Endothelial cell of umbilical vein (primary cell): ENCODE results near the gene L3MBTL4. TPM values are rescaled to one million over a fixed set of nuclear protein-coding genes. Genes with fewer than 3 reads are reported as not detected.

Source experiments
- BruUV-seq: library from RNA; stranded (reverse); fragments of 400-500 nt; replicated peaks from 2 replicates; lab custom pipeline; 2021; lab: Mats Ljungman, UMichigan
- CTCF ChIA-PET: fragments of 300-600, 350-600 bp; sonication (Branson Sonifier 250); formaldehyde crosslinking; loops from one replicate; lab custom pipeline; 2021; ENCODE audit warnings: antibody characterized with exemption, inconsistent platforms; lab: Charles Lee
- POLR2A ChIA-PET: fragments of 300-600, 350-600 bp; sonication (Branson Sonifier 250); formaldehyde crosslinking; loops from one replicate; lab custom pipeline; 2021; ENCODE audit warnings: antibody characterized with exemption, inconsistent platforms; lab: Charles Lee
- DNase-seq: peaks from one replicate; pipeline ENCODE4 v3.0.0-alpha.2; 2011; ENCODE audit warnings: low read depth, low spot score
- FAIRE-seq: peaks from 2 replicates; lab custom pipeline; 2011; peaks lifted over from hg19 to GRCh38; lab: Jason Lieb, UNC
- H2AFZ ChIP-seq: 2 replicates; pipeline ENCODE4 v1.6.0; 2012; ENCODE audit warnings: low read depth, low read length, control low read depth, inconsistent platforms
- H3K27ac ChIP-seq: 2 replicates; pipeline ENCODE4 v1.5.1; 2011; ENCODE audit warnings: low read depth, mild to moderate bottlenecking, control low read depth, low read length, moderate library complexity; ENCODE audit not compliant: insufficient read depth
- H3K27me3 ChIP-seq, 2 experiments: 2 replicates each; pipeline versions ENCODE4 v1.6.0 to v1.6.1; 2011; ENCODE audit warnings: low read length in 2 of 2, mixed read lengths in 1 of 2; ENCODE audit not compliant: control insufficient read depth in 2 of 2, insufficient read depth in 2 of 2
- H3K36me3 ChIP-seq, 2 experiments: 2 replicates in 1 of 2; 3 replicates in 1 of 2; pipeline ENCODE4 v1.5.1; 2011; ENCODE audit warnings: low read length in 2 of 2, mild to moderate bottlenecking in 1 of 2, moderate library complexity in 1 of 2; ENCODE audit not compliant: control insufficient read depth in 2 of 2, insufficient read depth in 2 of 2; ENCODE audit errors: extremely low read depth in 1 of 2
- H3K4me1 ChIP-seq: 3 replicates; pipeline ENCODE4 v1.5.1; 2011; ENCODE audit warnings: mild to moderate bottlenecking, low read length; ENCODE audit not compliant: control insufficient read depth, insufficient read depth; ENCODE audit errors: extremely low read depth
- H3K4me2 ChIP-seq: 2 replicates; pipeline ENCODE4 v1.6.1; 2011; ENCODE audit warnings: low read length, control low read depth, mixed read lengths; ENCODE audit not compliant: insufficient read depth
- H3K4me3 ChIP-seq, 3 experiments: fragments of 200-600 bp in 1 of 3; sonication (generic), shearing (Covaris generic) in 1 of 3; replicated peaks in 1 of 3; 2 replicates each; pipeline ENCODE4 v1.5.1; 2011 to 2016; ENCODE audit warnings: control low read depth in 3 of 3, low read length in 3 of 3, mild to moderate bottlenecking in 2 of 3, inconsistent platforms in 1 of 3, low read depth in 1 of 3, moderate library complexity in 1 of 3; ENCODE audit not compliant: insufficient read depth in 1 of 3
- H3K79me2 ChIP-seq: 2 replicates; pipeline ENCODE4 v1.6.0; 2012; ENCODE audit warnings: low read length, inconsistent platforms; ENCODE audit not compliant: control insufficient read depth, insufficient read depth
- H3K9ac ChIP-seq: replicated peaks from 2 replicates; pipeline ENCODE3; 2011; ENCODE audit warnings: low read length, control low read depth; ENCODE audit not compliant: insufficient read depth; ENCODE audit errors: extremely low read depth
- H3K9me1 ChIP-seq: replicated peaks from 3 replicates; pipeline ENCODE4 v1.6.0; 2011; ENCODE audit warnings: mild to moderate bottlenecking, low read length; ENCODE audit not compliant: control insufficient read depth, insufficient read depth; ENCODE audit errors: extremely low read depth
- H3K9me3 ChIP-seq: replicated peaks from 2 replicates; pipeline ENCODE4 v1.5.1; 2012; ENCODE audit warnings: low read length, inconsistent platforms; ENCODE audit not compliant: control insufficient read depth, insufficient read depth
- H4K20me1 ChIP-seq: replicated peaks from 2 replicates; pipeline ENCODE3; 2011; ENCODE audit warnings: mild to moderate bottlenecking, low read length; ENCODE audit not compliant: control insufficient read depth, insufficient read depth; ENCODE audit errors: extremely low read depth
- EZH2 ChIP-seq: IDR thresholded peaks from 2 replicates; pipeline ENCODE4 v1.6.1; 2012; ENCODE audit warnings: borderline replicate concordance, low read depth, mild to moderate bottlenecking, moderate library complexity, low read length, inconsistent platforms; ENCODE audit not compliant: severe bottlenecking
- FOS ChIP-seq: IDR thresholded peaks from 2 replicates; pipeline ENCODE4 v1.6.1; 2011; ENCODE audit warnings: mild to moderate bottlenecking, low read length, moderate library complexity, borderline replicate concordance; ENCODE audit not compliant: insufficient read depth
- GATA2 ChIP-seq: IDR thresholded peaks from 2 replicates; pipeline ENCODE4 v1.7.0; 2011; ENCODE audit warnings: low read depth, mild to moderate bottlenecking, moderate library complexity, mixed read lengths, low read length; ENCODE audit not compliant: insufficient read length, insufficient read depth
- JUN ChIP-seq: IDR thresholded peaks from 2 replicates; pipeline ENCODE4 v1.6.1; 2011; ENCODE audit warnings: borderline replicate concordance, low read depth; ENCODE audit not compliant: insufficient read length, insufficient read depth
- MYC ChIP-seq: IDR thresholded peaks from one replicate; pipeline ENCODE4 v1.6.1; 2011; ENCODE audit warnings: mild to moderate bottlenecking, low read depth, low read length
- POLR2A ChIP-seq: IDR thresholded peaks from 2 replicates; pipeline ENCODE4 v1.6.1; 2012; ENCODE audit warnings: low read depth, mild to moderate bottlenecking, control low read depth, low read length
- POLR2AphosphoS5 ChIP-seq: IDR thresholded peaks from 2 replicates; pipeline ENCODE4 v1.6.1; 2012; ENCODE audit warnings: low read depth, mild to moderate bottlenecking, control low read depth, low read length, moderate library complexity; ENCODE audit not compliant: insufficient read depth
- dilution Hi-C: fragments of 300-500 bp; cut with MboI; formaldehyde crosslinking; loops from one replicate; pipeline ENCODE4 v1.15.0; 2019; ENCODE audit warnings: low sequenced_read_pairs; ENCODE audit not compliant: extremely low pct_ligation_motif_present
- intact Hi-C: fragments of 100-400 bp; cut with micrococcal nuclease; formaldehyde crosslinking; loops from one replicate; pipeline ENCODE4 v1.10.0; 2022
- polyA plus RNA-seq, 4 experiments: library from polyadenylated mRNA; depleted of rRNA in 3 of 4; stranded (reverse) in 3 of 4; unstranded in 1 of 4; fragments of >200 nt; gene quantifications; 2 replicates each; pipeline versions ENCODE4 v1.2.1 to v1.2.3, GENCODE V29; 2011 to 2012; ENCODE audit warnings: missing spikeins in 1 of 4
- total RNA-seq: library from RNA; stranded (reverse); gene quantifications from 2 replicates; pipeline ENCODE4 v1.2.3, GENCODE V29; 2021
- TF ChIP-seq, protein P1 (sequence below): IDR thresholded peaks from 2 replicates; pipeline ENCODE4 v1.6.1; 2011; ENCODE audit not compliant: insufficient read depth, insufficient read length
- TF ChIP-seq, protein P2 (sequence below), 2 donors: IDR thresholded peaks; 1 replicate in 1 of 2; 2 replicates in 1 of 2; pipeline ENCODE4 v1.5.1; 2011; ENCODE audit warnings: low read length in 2 of 2, mild to moderate bottlenecking in 2 of 2, moderate library complexity in 2 of 2, control low read depth in 1 of 2, inconsistent platforms in 1 of 2, low read depth in 1 of 2; ENCODE audit not compliant: insufficient read depth in 1 of 2; ENCODE audit errors: extremely low read depth in 1 of 2

The L3MBTL4 gene
- total and polyA plus RNA-seq, 2 donors (not counting 3 experiments of a cell fraction or from before 2014, with no cell fraction given): 0.80 TPM; not detected in 1

DNA sequence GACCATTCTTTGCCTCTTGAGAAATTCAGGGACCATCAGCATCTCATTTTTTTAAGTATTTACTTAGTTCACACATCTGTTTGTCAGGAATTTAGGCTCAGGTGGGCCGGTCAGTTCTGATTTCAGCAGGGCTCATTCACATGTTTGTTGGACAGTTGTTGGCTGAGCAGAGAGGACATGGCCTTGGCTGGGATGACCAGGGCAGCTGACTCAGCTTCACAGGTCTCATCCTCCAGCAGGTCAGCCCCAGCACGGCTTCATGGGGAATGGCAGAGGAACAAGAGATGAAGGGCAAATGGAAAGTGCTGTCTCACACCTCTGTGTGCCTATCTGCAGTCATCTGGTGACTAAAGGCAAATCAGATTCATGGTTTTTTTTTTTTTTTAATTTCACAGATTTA lies 383.3 kb downstream of the L3MBTL4 start:
- Histone ChIP-seq H3K9ac (no peak overlapping the region), H3K27ac (no peak overlapping the region), H3K79me2 (no peaks in the 10 kb centered on the region), H2AFZ (no peak overlapping the region), H3K9me3 (no peaks in the 10 kb centered on the region), H3K4me2 (no peak overlapping the region), H3K4me1 (no peaks in the 10 kb centered on the region), H3K9me1 (no peaks in the 10 kb centered on the region), H4K20me1 (no peaks in the 10 kb centered on the region), H3K27me3 (no peaks in the 10 kb centered on the region), H3K4me3 (no peak overlapping the region), H3K36me3 (no peaks in the 10 kb centered on the region)
- ChIA-PET CTCF (no interaction called here), POLR2A (interaction anchor here (0.7 kb wide), 1 partner anchor 378 kb away, joined by 3 read pairs; no protein-coding TSS in a partner anchor)
- dilution Hi-C loops (no loop called here), intact Hi-C loops (no loop called here)
- TF ChIP-seq FOS (no peak), POLR2A (no peak), GATA2 (no peak), JUN (no peak), MYC (no peak), POLR2AphosphoS5 (no peak), EZH2 (no peak)
- TF ChIP-seq, protein P1, sequence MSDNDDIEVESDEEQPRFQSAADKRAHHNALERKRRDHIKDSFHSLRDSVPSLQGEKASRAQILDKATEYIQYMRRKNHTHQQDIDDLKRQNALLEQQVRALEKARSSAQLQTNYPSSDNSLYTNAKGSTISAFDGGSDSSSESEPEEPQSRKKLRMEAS: no peak
- TF ChIP-seq, protein P2, sequence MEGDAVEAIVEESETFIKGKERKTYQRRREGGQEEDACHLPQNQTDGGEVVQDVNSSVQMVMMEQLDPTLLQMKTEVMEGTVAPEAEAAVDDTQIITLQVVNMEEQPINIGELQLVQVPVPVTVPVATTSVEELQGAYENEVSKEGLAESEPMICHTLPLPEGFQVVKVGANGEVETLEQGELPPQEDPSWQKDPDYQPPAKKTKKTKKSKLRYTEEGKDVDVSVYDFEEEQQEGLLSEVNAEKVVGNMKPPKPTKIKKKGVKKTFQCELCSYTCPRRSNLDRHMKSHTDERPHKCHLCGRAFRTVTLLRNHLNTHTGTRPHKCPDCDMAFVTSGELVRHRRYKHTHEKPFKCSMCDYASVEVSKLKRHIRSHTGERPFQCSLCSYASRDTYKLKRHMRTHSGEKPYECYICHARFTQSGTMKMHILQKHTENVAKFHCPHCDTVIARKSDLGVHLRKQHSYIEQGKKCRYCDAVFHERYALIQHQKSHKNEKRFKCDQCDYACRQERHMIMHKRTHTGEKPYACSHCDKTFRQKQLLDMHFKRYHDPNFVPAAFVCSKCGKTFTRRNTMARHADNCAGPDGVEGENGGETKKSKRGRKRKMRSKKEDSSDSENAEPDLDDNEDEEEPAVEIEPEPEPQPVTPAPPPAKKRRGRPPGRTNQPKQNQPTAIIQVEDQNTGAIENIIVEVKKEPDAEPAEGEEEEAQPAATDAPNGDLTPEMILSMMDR (IDR thresholded peaks at IDR 0.05; ENCODE audit: extremely low read depth in 1 of 2, insufficient read depth in 1 of 2, low read depth in 1 of 2, low read length in 2 of 2): no peak
- FAIRE-seq (no peak), DNase-seq (no peak)
- no TSS peak for BruUV-seq
